Measurements from ENCODE around the gene EMC10. TPM values are rescaled to one million over a fixed set of nuclear protein-coding genes. Genes with fewer than 3 reads are reported as not detected.

EMC10 gene
- total RNA-seq, 1 experiment from 2014 or later, result 109 TPM

DNA sequence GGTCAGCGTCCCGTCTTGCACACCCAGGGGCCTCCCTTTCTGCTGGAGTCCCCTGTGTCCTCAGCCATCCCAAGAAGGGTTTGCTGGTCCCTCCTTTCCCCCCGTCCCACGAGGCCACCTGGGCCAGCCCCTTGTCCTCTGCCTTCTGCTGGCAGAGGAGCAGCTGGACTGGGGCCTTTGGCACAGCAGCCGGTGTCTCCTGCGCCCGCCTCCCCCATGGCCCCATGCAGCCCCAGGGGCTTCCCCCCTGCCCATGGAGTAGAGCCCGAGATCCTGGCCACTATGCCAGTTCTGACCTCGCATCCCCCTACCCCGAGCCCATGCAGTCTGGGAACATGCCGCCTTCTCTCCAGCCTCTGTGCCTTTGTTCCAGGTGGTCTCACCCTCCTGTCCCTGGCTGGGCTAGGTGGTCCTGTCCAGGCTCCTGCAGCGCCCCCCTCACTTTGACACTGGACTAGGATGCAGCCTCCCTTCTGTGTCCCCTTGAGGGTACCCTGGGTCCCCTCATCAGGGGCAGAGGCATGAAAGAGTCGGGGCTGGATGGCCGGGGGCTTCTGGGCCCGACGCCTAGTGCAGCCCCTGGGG, 6.1 kb downstream of the EMC10 start:
- Histone ChIP-seq H3K4ac (ENCODE audit: low read depth, low read length) (no peak overlapping the region), H4K20me1 (ENCODE audit: control insufficient read depth, insufficient read depth, insufficient read length) (no peaks in the 10 kb centered on the region), H3T11ph (ENCODE audit: low read length) (no peak overlapping the region), H3K27me3 (ENCODE audit: insufficient read depth, low read length) (no peaks in the 10 kb centered on the region), H2BK15ac (ENCODE audit: low read depth, low read length) (no peak overlapping the region), H2BK5ac (ENCODE audit: insufficient read length, low read length) (no peak overlapping the region), H4K8ac (replicated peaks; ENCODE audit: insufficient read length, low read depth, low read length) (no peak overlapping the region), H3K9ac (ENCODE audit: extremely low read depth, insufficient read length, low read length) (no peak overlapping the region), H2BK12ac (ENCODE audit: insufficient read length, low read depth, low read length) (no peak overlapping the region), H3K4me1 (ENCODE audit: insufficient read depth, low read length) (peaks cover 3% of the 10 kb centered on the region; the same call in 1 of the 2 replicates), H3K27ac (ENCODE audit: insufficient read length, low read depth, low read length) (no peak overlapping the region), H3K18ac (ENCODE audit: insufficient read length, low read depth, low read length) (no peak overlapping the region), H4K5ac (ENCODE audit: insufficient read length, low read depth, low read length) (no peak overlapping the region), H2AK5ac (ENCODE audit: insufficient read length, low read length) (no peak overlapping the region), H3K79me1 (ENCODE audit: insufficient read depth, low read depth, low read length, poor library complexity, severe bottlenecking) (peaks cover 8% of the 10 kb centered on the region), H3K4me2 (ENCODE audit: insufficient read depth, insufficient read length, low read length) (no peak overlapping the region), H3K56ac (ENCODE audit: insufficient read length, low read depth, low read length) (no peak overlapping the region), H3K79me2 (ENCODE audit: insufficient read depth, low read length) (peaks cover 5% of the 10 kb centered on the region; the same call in 1 of the 2 replicates), H2BK20ac (ENCODE audit: low read depth, low read length, poor library complexity, severe bottlenecking) (no peak overlapping the region), H2BK120ac (ENCODE audit: low read depth, low read length, poor library complexity, severe bottlenecking) (no peak overlapping the region), H3K23me2 (ENCODE audit: insufficient read length, low read depth, low read length, poor library complexity, severe bottlenecking) (no peaks in the 10 kb centered on the region), H4K91ac (ENCODE audit: insufficient read length, low read depth, low read length) (no peak overlapping the region), H3K9me3 (ENCODE audit: control insufficient read depth, low read depth, low read length) (peaks cover 15% of the 10 kb centered on the region), H3K14ac (ENCODE audit: insufficient read depth, low read length) (no peak overlapping the region), H3K23ac (ENCODE audit: insufficient read length, low read depth, low read length) (no peak overlapping the region), H2AFZ (ENCODE audit: low read length) (no peak overlapping the region)
- Mint-ChIP-seq H3K36me3 (ENCODE audit: insufficient read depth in 1 of 3, low read depth in 3 of 3) (peaks cover 61 to 80% (median 76%) of the 10 kb centered on the region in 3 experiments), H3K9me3 (peaks cover 33 to 43% of the 10 kb centered on the region in 2 experiments), H3K4me3 (no peak overlapping the region), H3K27me3 (ENCODE audit: low read depth) (peaks cover 23% of the 10 kb centered on the region), H3K4me1 (peaks cover 6 to 9% of the 10 kb centered on the region in 2 experiments), H3K27ac (no peak overlapping the region)
- TF ChIP-seq, protein P1, sequence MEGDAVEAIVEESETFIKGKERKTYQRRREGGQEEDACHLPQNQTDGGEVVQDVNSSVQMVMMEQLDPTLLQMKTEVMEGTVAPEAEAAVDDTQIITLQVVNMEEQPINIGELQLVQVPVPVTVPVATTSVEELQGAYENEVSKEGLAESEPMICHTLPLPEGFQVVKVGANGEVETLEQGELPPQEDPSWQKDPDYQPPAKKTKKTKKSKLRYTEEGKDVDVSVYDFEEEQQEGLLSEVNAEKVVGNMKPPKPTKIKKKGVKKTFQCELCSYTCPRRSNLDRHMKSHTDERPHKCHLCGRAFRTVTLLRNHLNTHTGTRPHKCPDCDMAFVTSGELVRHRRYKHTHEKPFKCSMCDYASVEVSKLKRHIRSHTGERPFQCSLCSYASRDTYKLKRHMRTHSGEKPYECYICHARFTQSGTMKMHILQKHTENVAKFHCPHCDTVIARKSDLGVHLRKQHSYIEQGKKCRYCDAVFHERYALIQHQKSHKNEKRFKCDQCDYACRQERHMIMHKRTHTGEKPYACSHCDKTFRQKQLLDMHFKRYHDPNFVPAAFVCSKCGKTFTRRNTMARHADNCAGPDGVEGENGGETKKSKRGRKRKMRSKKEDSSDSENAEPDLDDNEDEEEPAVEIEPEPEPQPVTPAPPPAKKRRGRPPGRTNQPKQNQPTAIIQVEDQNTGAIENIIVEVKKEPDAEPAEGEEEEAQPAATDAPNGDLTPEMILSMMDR (conservative IDR thresholded peaks at IDR 0.05), result no peak
- WGBS (ENCODE audit: extremely low coverage, insufficient read length, low lambda C conversion rate), result no CpG with 5 or more reads among the region's 16 CpGs
- no peak for DNase-seq
